ENCODE results near the gene ZNF423.

The ZNF423 gene

GRCh38 chr16:49465661-49466528, 390.0 kb downstream of the ZNF423 start:
- DNase-seq = peak; percentile 34

DNA sequence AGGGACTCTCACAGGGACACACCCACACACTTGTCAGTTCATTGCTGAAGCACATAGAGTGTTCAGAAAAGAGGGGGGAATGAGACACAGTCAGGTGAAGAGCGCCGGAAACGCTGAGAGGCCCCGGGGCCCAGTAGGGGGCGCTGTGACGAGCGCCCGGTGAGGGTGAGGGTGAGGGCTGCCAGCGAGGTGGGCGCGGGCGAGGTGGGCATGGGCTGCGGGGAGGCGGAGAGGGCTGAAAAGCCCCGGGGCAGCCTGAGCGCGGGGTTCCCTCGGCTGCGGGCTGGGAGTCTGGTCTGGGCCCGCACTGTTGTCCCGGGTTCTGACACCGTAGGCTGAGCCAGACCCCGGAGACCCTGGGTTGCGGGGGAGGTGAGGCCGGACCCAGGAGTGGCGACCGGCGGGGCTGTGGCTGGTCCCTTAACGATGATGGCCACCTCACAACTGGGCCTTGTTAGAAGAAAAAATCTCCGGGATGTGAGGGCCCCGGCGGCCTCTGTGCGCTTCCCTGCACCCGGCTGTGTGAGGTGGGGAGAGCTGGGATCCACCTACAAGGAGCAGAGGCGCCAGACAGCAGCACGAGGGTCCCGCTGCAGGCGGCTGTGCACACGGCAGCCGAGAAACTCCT, 390.9 kb downstream of the ZNF423 start:
- DNase-seq = peak; percentile 57

DNA sequence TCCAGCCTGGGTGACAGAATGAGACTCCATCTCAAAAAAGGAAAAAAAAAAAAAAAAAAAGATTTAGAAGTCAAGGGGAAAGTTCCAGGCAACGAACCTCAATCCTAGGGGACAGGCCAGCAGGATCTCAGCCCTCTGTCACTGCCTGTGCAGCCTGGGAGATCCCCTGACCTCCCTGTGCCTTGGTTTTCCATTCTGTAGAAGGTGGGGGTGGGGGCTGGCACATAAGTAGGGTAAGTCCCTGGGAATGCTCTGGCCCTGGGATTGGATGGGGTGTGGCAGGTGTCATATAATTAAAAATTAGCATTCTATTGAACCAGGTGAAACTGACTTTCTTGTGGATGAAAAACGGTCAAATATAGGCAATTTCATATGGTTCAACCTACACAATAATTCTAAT, 391.8 kb downstream of the ZNF423 start:
- DNase-seq = no peak

DNA sequence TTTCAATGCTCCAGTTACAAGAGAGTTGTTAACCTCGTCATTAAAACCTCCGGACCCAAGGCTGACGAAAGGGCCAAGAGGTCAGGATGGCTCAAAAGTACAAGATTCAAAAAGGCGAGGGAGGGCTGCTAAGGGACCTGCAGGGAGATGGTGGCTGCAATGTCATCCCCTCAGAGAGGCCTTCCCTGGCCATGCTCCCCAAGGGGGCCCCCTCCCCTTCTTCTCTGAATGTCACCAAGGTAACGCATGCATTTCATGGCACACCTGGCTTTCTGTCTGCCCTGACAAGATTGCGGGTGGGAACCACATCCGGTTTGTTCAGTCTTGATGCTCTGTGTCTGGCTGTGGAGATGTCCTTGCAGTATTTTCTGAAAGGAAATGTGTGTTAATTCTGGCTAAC, 392.4 kb downstream of the ZNF423 start:
- DNase-seq = peak; percentile 35

DNA sequence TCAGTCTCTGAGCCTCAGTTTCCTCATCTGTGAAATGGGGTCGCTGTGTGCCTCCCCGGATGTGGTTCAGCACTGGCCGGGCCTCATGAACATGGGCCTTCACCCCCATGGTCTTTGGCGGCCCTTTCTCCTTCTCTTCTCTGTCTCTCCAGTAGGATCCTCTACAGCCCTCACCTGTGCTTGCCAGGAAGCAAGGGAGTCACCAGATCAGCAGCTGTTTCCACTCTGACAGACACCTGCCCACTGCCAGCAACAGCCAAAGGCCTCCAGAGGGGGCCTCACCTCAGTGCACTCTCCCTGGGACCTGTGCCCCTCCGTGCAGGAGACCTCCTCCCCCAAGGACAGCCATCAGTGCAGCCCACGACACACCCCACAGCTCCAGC, 392.9 kb downstream of the ZNF423 start:
- DNase-seq = no peak

GRCh38 chr16:49462362-49462988, 393.4 kb downstream of the ZNF423 start:
- DNase-seq = peak; percentile 40

DNA sequence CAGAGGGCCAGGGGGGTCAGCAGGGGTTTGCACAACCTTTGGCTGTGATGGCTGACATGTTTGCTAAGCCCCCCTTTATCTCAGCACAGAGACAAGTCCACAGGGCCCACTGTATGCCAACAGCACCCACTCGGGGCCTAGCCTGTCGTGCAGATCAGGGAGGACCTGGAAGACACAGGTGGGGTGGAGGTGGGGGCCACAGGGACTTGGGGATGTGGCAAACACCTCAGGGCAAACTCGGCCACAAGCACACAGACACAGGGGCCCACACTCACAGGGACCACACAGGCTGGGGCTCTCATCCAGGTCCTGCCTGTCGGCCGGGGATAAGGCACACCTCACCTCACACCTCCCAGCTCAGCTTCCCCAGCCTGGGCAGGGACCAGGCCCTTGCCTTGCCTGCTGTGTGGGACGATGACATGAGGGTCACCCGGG, 394.4 kb downstream of the ZNF423 start:
- DNase-seq = peak; percentile 50

- peak; percentile 26 for DNase-seq
Observed at GRCh38 chr16:49460786-49461470, 395.0 kb downstream of the ZNF423 start.

- peak; percentile 30 for DNase-seq
Observed at GRCh38 chr16:49459953-49460735, 395.8 kb downstream of the ZNF423 start.

DNA sequence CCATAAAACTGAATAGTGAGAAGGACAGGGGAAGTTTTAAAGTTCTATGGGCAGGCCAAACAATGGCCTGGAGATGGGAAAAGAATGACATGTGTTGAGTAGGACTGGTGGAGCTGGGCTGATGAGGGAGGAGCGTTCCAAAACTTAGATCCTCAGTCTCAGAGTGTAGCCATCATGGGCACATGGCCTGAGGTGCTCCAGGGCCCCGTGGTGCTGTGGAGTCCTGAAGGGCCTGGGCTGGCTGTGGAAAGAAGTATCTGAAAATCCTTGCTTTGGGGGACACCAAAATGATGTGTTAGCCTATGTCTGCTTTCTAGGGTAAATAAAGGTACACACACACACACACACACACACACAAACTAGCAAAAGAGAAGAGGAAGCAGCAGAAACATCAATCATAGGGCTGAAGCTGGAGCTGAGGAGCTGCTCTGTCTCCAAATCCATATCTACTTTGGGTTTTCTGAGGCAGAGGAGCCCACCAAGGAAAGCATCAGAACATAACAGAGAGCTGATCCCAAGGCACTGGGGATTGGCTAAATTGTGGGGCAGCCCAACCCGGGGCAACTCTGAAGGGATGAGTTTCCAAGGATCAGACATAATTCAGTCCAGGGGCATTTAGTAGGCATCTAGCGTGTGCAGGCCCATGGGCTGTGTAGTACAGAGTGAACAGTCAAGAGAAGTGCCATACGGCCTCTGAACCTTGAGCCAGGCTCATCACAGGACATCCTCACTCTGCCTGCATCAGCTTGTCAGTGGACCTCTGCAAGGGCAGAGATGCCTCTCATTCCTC, 397.1 kb downstream of the ZNF423 start:
- peak; percentile 36 for DNase-seq

DNA sequence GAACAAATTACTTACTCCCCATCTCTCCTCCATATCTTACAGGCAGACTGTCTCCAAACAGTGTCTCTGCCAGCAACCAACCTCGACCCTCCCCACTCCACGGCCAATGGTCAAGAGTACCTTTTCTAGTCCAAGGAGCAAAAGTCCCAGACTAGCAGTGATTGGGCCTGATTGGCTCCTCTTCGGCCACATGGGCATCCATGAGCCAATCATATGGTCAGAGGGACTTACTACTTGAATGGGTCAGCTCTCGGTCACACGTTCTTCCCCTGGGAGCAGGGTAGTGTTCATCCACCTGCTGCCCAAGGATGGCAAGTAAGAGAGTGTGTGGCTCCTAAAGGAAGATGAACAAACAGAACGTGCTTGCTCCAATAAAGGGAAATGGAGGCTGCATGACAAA, 397.7 kb downstream of the ZNF423 start:
- DNase-seq = peak; percentile 42

DNA sequence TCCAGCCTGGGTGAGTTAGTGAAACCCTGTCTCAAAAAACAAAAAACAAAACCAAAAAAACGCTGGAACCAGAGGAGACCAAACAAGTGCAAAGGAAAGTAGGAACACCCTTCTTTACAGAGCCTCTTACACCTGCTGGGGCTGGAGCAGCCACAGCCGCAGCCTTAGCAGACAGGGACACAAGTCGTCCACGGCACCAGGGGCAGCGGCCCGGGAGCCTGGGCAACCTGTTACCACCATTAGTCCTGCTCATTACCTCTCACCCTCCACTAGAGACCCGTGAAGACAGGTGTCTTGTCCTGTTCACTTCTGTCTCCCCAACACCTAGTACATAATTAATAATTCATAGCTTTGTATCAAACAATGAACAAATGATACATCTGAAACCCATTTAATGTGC, 398.7 kb downstream of the ZNF423 start:
- DNase-seq = peak; percentile 35

DNA sequence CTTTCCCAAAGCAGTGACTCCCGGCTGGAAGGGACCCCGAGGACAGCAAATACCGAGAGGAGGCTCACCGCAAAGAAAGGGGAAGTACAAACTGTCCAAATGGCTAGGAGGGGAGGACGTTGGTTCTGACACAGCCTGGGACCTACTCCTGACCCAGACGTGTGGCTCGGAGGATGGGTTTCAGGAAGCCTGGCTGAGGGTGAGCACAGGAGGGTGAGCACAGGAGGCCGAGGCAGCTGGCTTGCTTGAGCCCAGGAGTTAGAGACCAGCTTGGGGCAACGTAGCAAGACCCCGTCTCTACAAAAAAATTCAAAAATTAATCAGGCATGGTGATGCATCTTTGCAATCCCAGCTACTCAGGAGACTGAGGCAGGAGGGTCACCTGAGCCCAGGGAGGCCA, 399.1 kb downstream of the ZNF423 start:
- DNase-seq = peak; percentile 43

GRCh38 chr16:49455991-49456745, 399.7 kb downstream of the ZNF423 start:
- DNase-seq = no peak

DNA sequence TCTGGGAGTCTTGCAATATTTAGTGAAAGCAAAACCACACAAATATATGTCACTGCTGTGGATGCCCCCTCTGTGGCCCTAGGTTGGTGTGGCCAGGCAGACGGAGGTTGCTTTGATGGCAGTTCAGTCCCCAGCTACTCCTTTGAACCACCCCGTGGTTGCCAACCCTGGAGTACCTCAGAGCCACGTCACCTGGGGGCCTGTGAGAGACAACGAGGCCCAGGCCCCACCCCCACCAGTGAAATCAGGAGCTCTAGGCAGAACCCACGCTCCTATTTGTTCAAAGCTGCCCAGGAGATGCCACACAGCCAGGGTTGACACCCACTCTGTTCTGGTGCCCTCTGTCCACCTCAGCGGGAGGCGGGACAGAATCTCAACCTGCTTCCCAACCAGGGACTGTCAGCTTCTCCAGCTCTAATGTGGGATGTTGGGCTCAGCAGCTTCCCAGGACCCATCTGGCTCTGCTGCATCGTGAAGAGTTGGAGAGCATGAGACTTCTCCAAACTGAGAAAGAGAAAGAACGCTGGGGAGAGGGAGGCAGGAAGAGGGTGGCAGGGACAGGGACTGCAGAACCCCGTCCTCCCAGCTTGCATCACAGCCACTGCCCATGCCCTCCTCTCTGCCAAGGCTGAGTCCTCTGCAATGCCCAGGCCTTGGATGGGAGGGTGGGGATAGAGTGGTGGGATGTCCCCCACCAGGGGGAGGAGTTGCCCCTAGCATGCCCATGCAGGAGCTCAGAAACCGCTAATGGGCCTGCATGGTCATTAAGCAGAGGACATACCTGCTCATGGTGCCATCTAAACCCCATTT, 400.5 kb downstream of the ZNF423 start:
- DNase-seq = peak; percentile 42

- DNase-seq = peak; percentile 35
Observed at GRCh38 chr16:49454426-49455180, 401.3 kb downstream of the ZNF423 start.

DNA sequence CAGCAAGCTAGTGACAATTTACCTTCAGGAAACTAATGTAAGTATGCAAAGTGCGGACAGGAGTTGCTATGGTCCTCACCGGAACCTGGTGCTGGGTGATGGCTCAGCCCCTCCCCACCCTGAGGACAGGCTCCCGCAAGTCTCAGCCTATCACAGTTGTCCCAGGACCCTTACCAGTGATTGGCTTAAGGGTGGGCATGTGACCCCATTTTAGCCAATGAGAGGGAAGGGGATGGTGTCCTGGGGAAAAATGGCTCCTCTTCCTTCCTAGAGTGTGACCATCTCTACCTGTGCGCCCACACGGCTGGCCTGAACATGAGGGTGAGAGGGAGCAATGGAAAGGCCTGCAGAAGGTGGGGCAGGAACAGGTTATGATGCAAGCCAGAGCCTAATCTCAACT, 401.9 kb downstream of the ZNF423 start:
- peak; percentile 40 for DNase-seq

DNA sequence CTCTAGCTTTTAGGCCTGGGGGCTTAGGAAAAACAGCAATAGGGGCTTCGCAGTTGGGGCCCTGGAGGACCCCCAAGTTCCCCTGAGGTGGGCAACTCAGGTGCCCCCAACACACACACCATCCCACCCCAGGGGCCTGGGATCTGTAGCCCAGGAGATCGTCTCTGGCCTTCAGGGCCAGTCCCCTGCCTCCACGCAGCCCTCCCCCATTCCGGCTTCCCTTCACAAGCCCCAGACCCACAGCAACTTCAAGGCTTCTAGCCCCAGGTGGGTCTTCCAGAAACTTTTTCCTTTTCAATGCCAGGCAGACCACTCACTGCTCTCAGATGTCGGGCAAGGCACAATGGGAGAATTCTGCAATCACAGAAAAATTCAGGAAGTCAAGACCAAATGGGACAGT, 402.9 kb downstream of the ZNF423 start:
- peak; percentile 9 for DNase-seq

GRCh38 chr16:49452578-49452977, 403.3 kb downstream of the ZNF423 start:
- DNase-seq = peak; percentile 43

Data from islet precursor cell (in vitro differentiated cells).